Measurements from ENCODE around the gene AAGAB. TPM values are rescaled to one million over a fixed set of nuclear protein-coding genes. Genes with fewer than 3 reads are reported as not detected.

AAGAB gene
- polyA plus RNA-seq, 1 donor from 2014 or later, result 114 TPM

DNA sequence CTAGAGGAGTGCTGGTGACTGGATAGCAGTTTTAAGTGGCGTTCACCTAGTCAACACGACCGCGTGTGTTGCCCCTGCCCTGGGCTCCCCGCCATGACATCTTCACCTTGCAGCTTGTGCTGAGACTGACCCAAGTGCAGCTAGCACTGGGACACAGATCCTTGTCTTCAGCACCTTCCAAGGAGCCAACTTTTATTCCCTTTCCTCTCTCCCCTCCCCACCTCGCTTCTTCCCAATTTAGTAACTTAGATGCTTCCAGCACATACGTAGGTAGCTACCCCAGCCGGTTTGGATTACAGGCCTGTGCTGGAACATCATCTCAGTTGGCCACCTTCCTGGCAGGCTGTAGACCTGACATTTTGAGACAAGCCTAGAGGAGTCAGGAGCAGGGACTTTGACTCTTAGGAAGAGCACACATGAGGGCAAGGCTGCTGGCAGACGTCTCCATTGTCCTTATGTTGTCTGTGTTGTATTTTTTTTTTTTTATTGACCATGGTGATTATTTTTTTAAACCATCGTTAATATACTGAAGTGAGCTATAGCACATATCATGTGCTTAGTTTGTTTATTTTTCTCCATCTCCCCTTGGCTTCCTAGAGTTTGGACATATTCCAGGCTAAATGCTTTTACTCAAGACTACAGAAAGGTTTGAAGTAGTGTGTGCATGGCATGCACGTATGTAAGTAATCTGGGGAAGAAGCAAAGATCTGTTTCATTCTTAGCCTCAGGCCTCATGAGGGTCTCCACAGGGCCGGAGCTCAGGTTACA, 61.1 kb downstream of the AAGAB start:
- no peak overlapping the region for H3K4me3 ChIP-seq (ENCODE audit: low read length)
- H3K79me2 ChIP-seq (replicated peaks; ENCODE audit: insufficient read depth, low read length), result no peaks in the 10 kb centered on the region
- no peak overlapping the region for H3K27ac ChIP-seq (ENCODE audit: low read length)
- no peaks in the 10 kb centered on the region for H4K20me1 ChIP-seq (ENCODE audit: insufficient read depth)
- H3K9me2 ChIP-seq (ENCODE audit: insufficient read depth, low read length), result no peaks in the 10 kb centered on the region
- H3K9ac ChIP-seq (ENCODE audit: low read length), result no peak overlapping the region
- H3F3A ChIP-seq (ENCODE audit: insufficient read depth, low read length, poor library complexity, severe bottlenecking), result no peaks in the 10 kb centered on the region
- no peaks in the 10 kb centered on the region for H3K9me3 ChIP-seq (ENCODE audit: low read length)
- H2AFZ ChIP-seq (ENCODE audit: low read depth, low read length), result no peak overlapping the region
- TF ChIP-seq TAF1 (IDR thresholded peaks at IDR 0.05; ENCODE audit: low read depth) (no peak), POLR2AphosphoS5 (IDR thresholded peaks at IDR 0.05) (no peak), RAD21 (conservative IDR thresholded peaks at IDR 0.05) (no peak), EZH2 (IDR thresholded peaks at IDR 0.05; ENCODE audit: borderline replicate concordance, insufficient read depth, low read length, poor library complexity, severe bottlenecking) (no peak), EP300 (conservative IDR thresholded peaks at IDR 0.05; ENCODE audit: poor library complexity, severe bottlenecking) (no peak), MXI1 (conservative IDR thresholded peaks at IDR 0.05; ENCODE audit: poor library complexity, severe bottlenecking) (no peak), SMC3 (conservative IDR thresholded peaks at IDR 0.05; ENCODE audit: poor library complexity) (no peak), REST (IDR thresholded peaks at IDR 0.05; ENCODE audit: borderline replicate concordance) (no peak)
- TF ChIP-seq, protein P1, sequence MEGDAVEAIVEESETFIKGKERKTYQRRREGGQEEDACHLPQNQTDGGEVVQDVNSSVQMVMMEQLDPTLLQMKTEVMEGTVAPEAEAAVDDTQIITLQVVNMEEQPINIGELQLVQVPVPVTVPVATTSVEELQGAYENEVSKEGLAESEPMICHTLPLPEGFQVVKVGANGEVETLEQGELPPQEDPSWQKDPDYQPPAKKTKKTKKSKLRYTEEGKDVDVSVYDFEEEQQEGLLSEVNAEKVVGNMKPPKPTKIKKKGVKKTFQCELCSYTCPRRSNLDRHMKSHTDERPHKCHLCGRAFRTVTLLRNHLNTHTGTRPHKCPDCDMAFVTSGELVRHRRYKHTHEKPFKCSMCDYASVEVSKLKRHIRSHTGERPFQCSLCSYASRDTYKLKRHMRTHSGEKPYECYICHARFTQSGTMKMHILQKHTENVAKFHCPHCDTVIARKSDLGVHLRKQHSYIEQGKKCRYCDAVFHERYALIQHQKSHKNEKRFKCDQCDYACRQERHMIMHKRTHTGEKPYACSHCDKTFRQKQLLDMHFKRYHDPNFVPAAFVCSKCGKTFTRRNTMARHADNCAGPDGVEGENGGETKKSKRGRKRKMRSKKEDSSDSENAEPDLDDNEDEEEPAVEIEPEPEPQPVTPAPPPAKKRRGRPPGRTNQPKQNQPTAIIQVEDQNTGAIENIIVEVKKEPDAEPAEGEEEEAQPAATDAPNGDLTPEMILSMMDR (IDR thresholded peaks at IDR 0.05; ENCODE audit: poor library complexity, severe bottlenecking), result no peak
- H3K36me3 ChIP-seq (ENCODE audit: insufficient read depth, low read length), result no peaks in the 10 kb centered on the region
- H3K27me3 ChIP-seq (ENCODE audit: insufficient read depth, low read depth, low read length), result no peaks in the 10 kb centered on the region
- no peak overlapping the region for H3K4me2 ChIP-seq (ENCODE audit: low read length)

DNA sequence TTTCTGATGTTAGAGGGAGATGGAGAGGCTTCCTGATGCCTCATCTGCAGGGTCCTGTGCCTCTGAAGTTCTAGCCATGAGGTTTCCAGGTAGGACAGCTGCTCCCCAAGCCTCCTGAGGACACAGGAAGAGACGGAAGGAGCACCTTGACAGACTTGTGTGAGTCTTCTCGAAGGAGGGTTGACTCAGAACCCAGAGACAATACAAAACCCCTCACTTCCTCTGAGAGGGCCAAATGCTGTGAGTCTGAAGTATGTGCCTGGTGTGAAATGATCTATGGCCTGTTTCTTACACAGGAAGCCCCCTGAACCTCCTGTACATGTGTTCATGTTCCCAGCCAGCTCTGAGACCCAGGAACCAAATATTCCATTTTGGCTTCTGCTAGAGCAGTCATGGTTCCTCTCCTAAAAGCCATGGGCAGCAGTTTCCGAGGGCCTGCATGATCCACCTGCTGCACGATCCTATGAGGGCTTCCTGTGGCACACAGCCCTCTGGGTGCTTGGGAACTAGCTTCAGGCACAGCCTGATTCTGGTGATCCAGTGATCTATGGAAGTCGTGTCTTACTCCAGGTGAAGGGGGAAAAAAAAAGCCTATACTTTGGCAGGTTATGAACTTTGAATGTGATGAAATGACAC, 62.2 kb downstream of the AAGAB start:
- Histone ChIP-seq H3K79me2 (replicated peaks; ENCODE audit: insufficient read depth, low read length) (no peaks in the 10 kb centered on the region), H4K20me1 (ENCODE audit: insufficient read depth) (no peaks in the 10 kb centered on the region), H3K36me3 (ENCODE audit: insufficient read depth, low read length) (no peaks in the 10 kb centered on the region), H3K4me2 (ENCODE audit: low read length) (no peak overlapping the region), H3F3A (ENCODE audit: insufficient read depth, low read length, poor library complexity, severe bottlenecking) (no peaks in the 10 kb centered on the region), H3K9me2 (ENCODE audit: insufficient read depth, low read length) (no peaks in the 10 kb centered on the region), H2AFZ (ENCODE audit: low read depth, low read length) (no peak overlapping the region), H3K27me3 (ENCODE audit: insufficient read depth, low read depth, low read length) (no peaks in the 10 kb centered on the region), H3K9ac (ENCODE audit: low read length) (no peak overlapping the region), H3K9me3 (ENCODE audit: low read length) (no peaks in the 10 kb centered on the region), H3K27ac (ENCODE audit: low read length) (no peak overlapping the region), H3K4me3 (ENCODE audit: low read length) (no peak overlapping the region)
- TF ChIP-seq RAD21 (conservative IDR thresholded peaks at IDR 0.05), result no peak
- no peak for TF ChIP-seq POLR2AphosphoS5 (IDR thresholded peaks at IDR 0.05)

Measured in neural cell (in vitro differentiated cells).